Lower leg skin (tissue), 4 donors: ENCODE measurements around the gene ACTMAP. TPM values are rescaled to one million over a fixed set of nuclear protein-coding genes. Genes with fewer than 3 reads are reported as not detected.

ENCODE experiments used
- DNase-seq, 2 donors: peaks; one replicate each; pipeline ENCODE4 v3.0.0-alpha.2; 2019; ENCODE audit warnings: low spot score in 2 of 2
- H3K4me3 ChIP-seq: fragments of 200-600 bp; sonication (generic); 2 replicates; pipeline ENCODE4 v1.5.1; 2017; ENCODE audit warnings: mild to moderate bottlenecking, low read depth; ENCODE audit not compliant: poor library complexity, severe bottlenecking
- POLR2A ChIP-seq, 2 donors: fragments of 450-650 bp; IDR thresholded peaks; one replicate each; pipeline ENCODE4 v1.6.1; 2016 to 2017; ENCODE audit warnings: antibody characterized with exemption in 2 of 2, mild to moderate bottlenecking in 1 of 2, moderate library complexity in 1 of 2
- WGBS, 2 donors: methylation state at CpG; one replicate each; pipeline ENCODE4 v1.1.5; 2018; 5-methylcytosine and 5-hydroxymethylcytosine counted together
- intact Hi-C: fragments of 100-400 bp; cut with DNase I; formaldehyde crosslinking; loops from one replicate; pipeline ENCODE4 v1.15.0; 2023; ENCODE audit warnings: low total_unique reads
- total RNA-seq, 4 donors: library from RNA; depleted of rRNA; stranded (reverse); fragments of >200 nt; gene quantifications; one replicate each; pipeline ENCODE4 v1.1.0, GENCODE V29; 2016
- TF ChIP-seq, protein P1 (sequence below), 3 donors: fragments of 450-650 bp; IDR thresholded peaks; one replicate each; pipeline ENCODE4 v1.5.1; 2016; ENCODE audit warnings: antibody characterized with exemption in 3 of 3, mild to moderate bottlenecking in 3 of 3, moderate library complexity in 2 of 3

The ACTMAP gene
- total RNA-seq, 4 donors from 2014 or later: 4.1 to 8.5 (median 4.6) TPM

DNA sequence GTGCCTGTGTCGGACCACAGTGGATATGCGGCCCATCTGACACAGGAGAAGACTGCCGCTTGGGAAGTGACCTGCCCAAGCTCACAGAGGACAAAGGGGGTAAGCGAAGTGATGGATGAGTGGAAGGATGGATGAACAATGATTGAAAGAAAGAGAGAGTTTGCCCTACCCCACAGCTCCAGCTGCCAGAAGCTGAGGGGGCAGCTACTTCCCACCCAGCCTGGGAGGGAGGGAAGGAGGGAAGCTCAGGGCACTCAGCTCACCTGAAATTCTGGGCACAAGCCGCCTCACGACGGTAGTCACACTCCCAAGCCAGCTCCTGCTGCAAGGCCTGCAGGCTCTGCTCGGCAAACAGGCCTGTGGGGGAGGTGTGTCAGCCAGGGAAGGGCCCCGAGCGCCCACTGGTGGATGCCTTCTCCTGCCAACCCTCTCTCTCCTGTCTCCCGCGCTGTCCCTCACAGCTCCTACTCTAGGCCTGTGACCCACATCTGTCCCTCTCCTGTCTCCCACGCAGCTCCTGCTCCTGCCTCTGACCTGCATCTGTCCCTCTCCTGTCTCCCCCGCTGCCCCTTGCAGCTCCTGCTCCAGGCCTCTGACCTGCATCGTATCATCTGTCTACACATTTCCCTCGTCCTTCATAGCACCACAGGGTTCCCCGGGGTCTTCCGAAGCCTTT is 47.8 kb downstream of the ACTMAP start:
- no peak for DNase-seq
- WGBS, 2 donors: 71 to 83% methylated on average over 18 of the region's 18 CpGs
- intact Hi-C loops: no loop called here

DNA sequence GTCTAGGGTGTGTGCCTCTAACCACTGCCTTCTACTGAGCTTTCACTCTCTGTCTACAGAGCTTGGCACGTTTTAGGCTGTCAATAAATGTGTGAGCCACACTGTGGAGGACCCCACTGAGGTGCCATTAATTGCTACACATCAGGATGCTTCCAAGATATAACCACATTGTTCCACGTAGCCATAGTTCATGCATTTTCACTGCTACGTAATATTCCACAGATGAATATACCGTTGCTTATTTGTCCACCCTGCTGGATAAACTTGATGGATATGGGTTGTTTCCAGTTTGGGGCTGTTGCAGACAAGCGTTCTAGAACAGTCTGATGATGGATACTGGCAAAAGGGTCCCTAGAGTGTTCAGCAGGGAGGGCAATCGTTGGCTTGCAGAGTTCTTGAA is 48.5 kb downstream of the ACTMAP start:
- H3K4me3 ChIP-seq: no peak overlapping the region
- 94 to 97% methylated on average over 6 of the region's 6 CpGs for WGBS, 2 donors
- TF ChIP-seq, protein P1, sequence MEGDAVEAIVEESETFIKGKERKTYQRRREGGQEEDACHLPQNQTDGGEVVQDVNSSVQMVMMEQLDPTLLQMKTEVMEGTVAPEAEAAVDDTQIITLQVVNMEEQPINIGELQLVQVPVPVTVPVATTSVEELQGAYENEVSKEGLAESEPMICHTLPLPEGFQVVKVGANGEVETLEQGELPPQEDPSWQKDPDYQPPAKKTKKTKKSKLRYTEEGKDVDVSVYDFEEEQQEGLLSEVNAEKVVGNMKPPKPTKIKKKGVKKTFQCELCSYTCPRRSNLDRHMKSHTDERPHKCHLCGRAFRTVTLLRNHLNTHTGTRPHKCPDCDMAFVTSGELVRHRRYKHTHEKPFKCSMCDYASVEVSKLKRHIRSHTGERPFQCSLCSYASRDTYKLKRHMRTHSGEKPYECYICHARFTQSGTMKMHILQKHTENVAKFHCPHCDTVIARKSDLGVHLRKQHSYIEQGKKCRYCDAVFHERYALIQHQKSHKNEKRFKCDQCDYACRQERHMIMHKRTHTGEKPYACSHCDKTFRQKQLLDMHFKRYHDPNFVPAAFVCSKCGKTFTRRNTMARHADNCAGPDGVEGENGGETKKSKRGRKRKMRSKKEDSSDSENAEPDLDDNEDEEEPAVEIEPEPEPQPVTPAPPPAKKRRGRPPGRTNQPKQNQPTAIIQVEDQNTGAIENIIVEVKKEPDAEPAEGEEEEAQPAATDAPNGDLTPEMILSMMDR (IDR thresholded peaks at IDR 0.05): no peak
- no peak for TF ChIP-seq POLR2A (IDR thresholded peaks at IDR 0.05)
- intact Hi-C loops: no loop called here
- no peak for DNase-seq

More for the DNA sequence above, 47.8 kb downstream of the ACTMAP start:
- TF ChIP-seq POLR2A (IDR thresholded peaks at IDR 0.05): no peak
- TF ChIP-seq, protein P1 (IDR thresholded peaks at IDR 0.05): no peak
- no peak overlapping the region for H3K4me3 ChIP-seq

DNA sequence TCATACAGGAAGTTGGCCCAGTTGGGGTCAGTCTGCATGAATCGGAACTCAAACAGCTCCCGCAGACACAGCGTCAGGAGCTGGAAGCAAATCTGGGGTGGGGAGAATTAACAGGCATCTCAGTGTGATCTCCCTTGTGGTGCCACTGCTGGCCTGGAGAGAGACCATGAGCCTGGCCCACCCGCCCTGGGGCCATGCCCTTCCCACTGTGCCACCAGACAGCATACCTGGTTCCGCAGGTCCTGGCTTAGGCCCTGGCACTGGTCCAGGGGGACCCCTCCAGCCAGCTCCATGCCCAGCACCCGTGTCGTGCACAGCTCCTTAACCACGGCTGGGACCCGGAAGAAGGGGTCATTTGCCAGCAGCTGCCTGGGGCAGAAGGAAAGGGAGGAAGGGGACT is 50.2 kb downstream of the ACTMAP start:
- TF ChIP-seq, protein P1 (IDR thresholded peaks at IDR 0.05): no peak
- TF ChIP-seq POLR2A (IDR thresholded peaks at IDR 0.05): no peak
- intact Hi-C loops: no loop called here
- WGBS, 2 donors: 88 to 97% methylated on average over 9 of the region's 9 CpGs
- DNase-seq: no peak
- no peak overlapping the region for H3K4me3 ChIP-seq

DNA sequence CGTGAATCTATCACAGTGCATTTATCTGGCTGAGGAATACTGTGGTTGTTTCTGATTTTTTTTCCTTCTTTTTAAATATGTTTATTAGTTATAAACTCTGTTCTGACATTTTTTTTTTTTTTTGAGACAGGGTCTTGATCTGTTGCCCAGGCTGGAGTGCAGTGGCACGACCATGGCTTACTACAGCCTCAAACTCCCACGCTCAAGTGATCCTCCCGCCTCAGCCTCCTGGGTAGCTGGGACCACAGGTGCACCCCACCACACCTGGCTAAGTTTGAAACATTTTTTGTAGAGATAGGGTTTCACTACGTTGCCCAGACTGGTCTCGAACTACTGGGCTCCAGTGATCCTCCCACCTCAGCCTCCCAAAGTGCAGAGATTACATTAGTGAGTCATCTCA is 53.3 kb downstream of the ACTMAP start:
- H3K4me3 ChIP-seq: no peak overlapping the region
- WGBS, 2 donors: 96 to 97% methylated on average over 6 of the region's 6 CpGs
- intact Hi-C loops: no loop called here
- no peak for DNase-seq
- TF ChIP-seq POLR2A (IDR thresholded peaks at IDR 0.05): no peak
- TF ChIP-seq, protein P1 (IDR thresholded peaks at IDR 0.05): no peak

DNA sequence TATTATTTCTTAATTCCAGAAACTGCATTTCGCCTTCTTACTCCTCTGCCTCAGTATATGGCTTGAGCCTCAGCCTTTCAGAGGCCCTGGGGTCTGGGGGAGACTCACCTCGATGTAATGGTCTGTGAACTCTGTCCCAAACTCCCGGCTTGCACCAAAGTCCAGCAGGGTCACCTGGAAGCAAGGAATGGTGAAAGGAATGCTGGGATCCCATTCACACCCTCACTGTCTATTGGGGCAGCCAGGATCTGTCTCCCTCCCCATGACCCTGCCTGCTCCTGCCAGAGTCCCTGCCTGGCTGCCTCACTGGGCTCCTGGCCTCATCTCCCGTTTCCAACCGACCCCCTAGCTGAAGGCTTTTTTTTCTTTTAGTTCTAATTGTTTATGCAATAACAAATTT is 54.4 kb downstream of the ACTMAP start:
- intact Hi-C loops: no loop called here
- no peak for TF ChIP-seq POLR2A (IDR thresholded peaks at IDR 0.05)
- TF ChIP-seq, protein P1 (IDR thresholded peaks at IDR 0.05): no peak
- no peak overlapping the region for H3K4me3 ChIP-seq
- WGBS, 2 donors: 90 to 94% methylated on average over 5 of the region's 5 CpGs
- no peak for DNase-seq

DNA sequence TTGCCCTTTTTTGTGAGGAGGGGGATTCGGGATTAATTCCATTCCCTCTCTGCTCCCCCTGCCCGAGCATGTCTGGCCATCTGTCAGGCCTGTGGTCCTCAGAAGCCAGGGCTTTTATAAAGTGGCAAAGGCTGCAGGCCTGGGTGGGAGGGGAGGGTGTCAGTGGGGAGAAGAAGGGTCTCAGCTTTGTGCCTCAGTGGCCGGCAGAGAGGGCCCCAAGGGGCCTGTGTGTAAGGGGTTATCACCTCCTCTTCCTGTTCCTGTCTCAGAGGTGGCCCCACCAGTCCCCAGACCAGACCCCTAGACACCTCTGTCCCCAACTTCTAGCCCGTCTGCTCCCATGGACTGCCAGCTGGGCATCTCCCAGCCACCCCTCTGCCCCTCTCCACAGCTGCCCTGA is 56.4 kb downstream of the ACTMAP start:
- intact Hi-C loops: no loop called here
- no peak overlapping the region for H3K4me3 ChIP-seq
- DNase-seq: no peak
- TF ChIP-seq, protein P1 (IDR thresholded peaks at IDR 0.05): no peak
- no peak for TF ChIP-seq POLR2A (IDR thresholded peaks at IDR 0.05)
- 92 to 94% methylated on average over 4 of the region's 4 CpGs for WGBS, 2 donors
